HEK293 (cell line): ENCODE data around the gene LRP2BP.

ENCODE experiments used
- CTCF ChIA-PET: fragments of 350-600 bp; formaldehyde crosslinking; extraction: SDS; loops from one replicate; lab custom pipeline; 2021; ENCODE audit warnings: antibody characterized with exemption; lab: Yijun Ruan, JAX
- POLR2A ChIA-PET: fragments of 300-600 bp; formaldehyde crosslinking; extraction: SDS; loops from one replicate; lab custom pipeline; 2020; ENCODE audit warnings: antibody characterized with exemption, inconsistent platforms; lab: Yijun Ruan, JAX
- H3K27ac ChIP-seq: fragments of 200-500 bp; sonication (Bioruptor generic); 2 replicates; pipeline ENCODE4 v1.5.1; 2014; ENCODE audit warnings: low read depth, low read length, control low read depth, inconsistent platforms; ENCODE audit errors: extremely low read depth
- H3K36me3 ChIP-seq, 2 experiments: fragments of 200-500 bp in 1 of 2; sonication (Bioruptor generic) in 1 of 2; 1 replicate in 1 of 2; 2 replicates in 1 of 2; pipeline ENCODE4 v1.5.1; 2014 to 2017; ENCODE audit warnings: inconsistent platforms in 2 of 2, low read length in 2 of 2; ENCODE audit not compliant: control insufficient read depth in 2 of 2, insufficient read depth in 1 of 2
- H3K4me1 ChIP-seq: fragments of 200-500 bp; sonication (Bioruptor generic); 2 replicates; pipeline ENCODE4 v1.5.1; 2014; ENCODE audit warnings: mild to moderate bottlenecking, low read length, inconsistent platforms; ENCODE audit not compliant: control insufficient read depth, insufficient read depth
- H3K4me3 ChIP-seq: 2 replicates; pipeline ENCODE4 v1.5.1; 2011; ENCODE audit warnings: low read depth, mild to moderate bottlenecking, control low read depth, low read length, moderate library complexity
- H3K9me3 ChIP-seq: fragments of 200-500 bp; sonication (Bioruptor generic); 2 replicates; pipeline ENCODE4 v1.5.1; 2014; ENCODE audit warnings: low read depth, low read length, inconsistent platforms; ENCODE audit not compliant: control insufficient read depth, insufficient read depth
- ATF2 ChIP-seq: fragments of 450-650 bp; formaldehyde crosslinking; IDR thresholded peaks from 2 replicates; pipeline ENCODE4 v1.5.1; 2016; ENCODE audit warnings: missing biosample characterization, missing genetic modification characterization, low read depth
- FEZF1 ChIP-seq: fragments of 450-650 bp; formaldehyde crosslinking; IDR thresholded peaks from 2 replicates; pipeline ENCODE4 v1.5.1; 2016; ENCODE audit warnings: missing biosample characterization, missing genetic modification characterization
- INSM2 ChIP-seq: fragments of 450-650 bp; formaldehyde crosslinking; IDR thresholded peaks from 2 replicates; pipeline ENCODE4 v1.5.1; 2016; ENCODE audit warnings: missing biosample characterization, missing genetic modification characterization
- KLF9 ChIP-seq: fragments of 450-650 bp; formaldehyde crosslinking; IDR thresholded peaks from 2 replicates; pipeline ENCODE4 v1.5.1; 2016; ENCODE audit warnings: missing biosample characterization, missing genetic modification characterization, low read depth
- ZNF202 ChIP-seq: fragments of 450-650 bp; formaldehyde crosslinking; IDR thresholded peaks from 2 replicates; pipeline ENCODE4 v1.5.1; 2016; ENCODE audit warnings: missing biosample characterization, missing genetic modification characterization, borderline replicate concordance
- ZNF350 ChIP-seq: fragments of 450-650 bp; formaldehyde crosslinking; IDR thresholded peaks from 2 replicates; pipeline ENCODE4 v1.5.0; 2017; ENCODE audit warnings: missing biosample characterization, mild to moderate bottlenecking, missing genetic modification characterization
- ZNF404 ChIP-seq: fragments of 450-650 bp; formaldehyde crosslinking; IDR thresholded peaks from 2 replicates; pipeline ENCODE4 v1.5.1; 2017; ENCODE audit warnings: missing biosample characterization, missing genetic modification characterization
- ZNF416 ChIP-seq: fragments of 450-650 bp; formaldehyde crosslinking; IDR thresholded peaks from 2 replicates; pipeline ENCODE4 v1.5.1; 2016; ENCODE audit warnings: missing biosample characterization, missing genetic modification characterization
- ZNF670 ChIP-seq: fragments of 450-650 bp; formaldehyde crosslinking; IDR thresholded peaks from 2 replicates; pipeline ENCODE4 v1.5.1; 2016; ENCODE audit warnings: missing biosample characterization, missing genetic modification characterization, low read depth
- ZNF785 ChIP-seq: fragments of 450-650 bp; formaldehyde crosslinking; IDR thresholded peaks from 2 replicates; pipeline ENCODE4 v1.5.1; 2016; ENCODE audit warnings: missing biosample characterization, missing genetic modification characterization
- ZNF792 ChIP-seq: fragments of 450-650 bp; formaldehyde crosslinking; IDR thresholded peaks from 2 replicates; pipeline ENCODE4 v1.5.1; 2016; ENCODE audit warnings: missing biosample characterization, missing genetic modification characterization
- ZSCAN30 ChIP-seq: fragments of 450-650 bp; IDR thresholded peaks from 2 replicates; pipeline ENCODE4 v1.5.1; 2018; ENCODE audit warnings: missing biosample characterization, mild to moderate bottlenecking, missing genetic modification characterization, moderate library complexity
- TF ChIP-seq, protein P1 (sequence below): fragments of 450-650 bp; formaldehyde crosslinking; IDR thresholded peaks from 2 replicates; pipeline ENCODE4 v1.5.1; 2017; ENCODE audit warnings: missing biosample characterization, missing genetic modification characterization
- TF ChIP-seq, protein P2 (sequence below): fragments of 450-650 bp; formaldehyde crosslinking; IDR thresholded peaks from 2 replicates; pipeline ENCODE4 v1.5.1; 2016; ENCODE audit warnings: missing biosample characterization, missing genetic modification characterization
- TF ChIP-seq, protein P3 (sequence below): fragments of 450-650 bp; formaldehyde crosslinking; IDR thresholded peaks from 2 replicates; pipeline ENCODE4 v1.5.1; 2016; ENCODE audit warnings: missing biosample characterization, missing genetic modification characterization

The LRP2BP gene

DNA sequence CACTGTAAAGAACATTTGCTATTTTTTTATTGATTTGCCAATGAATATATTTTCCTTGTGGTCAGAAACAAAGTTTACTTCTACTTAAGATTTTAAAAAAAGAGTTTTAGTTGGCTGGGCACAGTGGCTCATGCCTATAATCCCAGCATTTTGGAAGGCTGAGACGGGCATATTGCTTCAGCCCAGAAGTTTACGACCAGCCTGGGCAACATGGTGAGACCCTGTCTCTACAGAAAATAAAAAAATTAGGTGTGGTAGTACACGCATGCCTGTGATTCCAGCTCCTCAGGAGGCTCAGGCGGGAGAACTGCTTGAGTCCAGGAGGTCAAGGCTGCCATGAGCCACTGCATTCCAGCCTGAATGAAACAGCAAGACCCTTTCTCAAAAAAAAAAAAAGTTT, 36.8 kb downstream of the LRP2BP start:
- POLR2A ChIA-PET = no interaction called here
- peaks cover 4% of the 10 kb centered on the region; the same call in 1 of the 2 replicates for H3K4me1 ChIP-seq
- H3K4me3 ChIP-seq = no peak overlapping the region
- no peak for TF ChIP-seq ZNF785 (tag by site-specific recombination)
- no peak for TF ChIP-seq ZNF670 (tag by site-specific recombination)
- no peak for TF ChIP-seq ATF2 (tag by site-specific recombination)
- TF ChIP-seq FEZF1 (tag by site-specific recombination) = no peak
- TF ChIP-seq KLF9 (tag by site-specific recombination) = no peak
- TF ChIP-seq ZNF792 (tag by site-specific recombination) = no peak
- TF ChIP-seq, all 188 proteins: peak for 0
- Histone ChIP-seq H3K36me3 (peaks cover 0 to 44% of the 10 kb centered on the region in 2 experiments), H3K27ac (no peak overlapping the region), H3K9me3 (no peaks in the 10 kb centered on the region)
- CTCF ChIA-PET = no interaction called here

DNA sequence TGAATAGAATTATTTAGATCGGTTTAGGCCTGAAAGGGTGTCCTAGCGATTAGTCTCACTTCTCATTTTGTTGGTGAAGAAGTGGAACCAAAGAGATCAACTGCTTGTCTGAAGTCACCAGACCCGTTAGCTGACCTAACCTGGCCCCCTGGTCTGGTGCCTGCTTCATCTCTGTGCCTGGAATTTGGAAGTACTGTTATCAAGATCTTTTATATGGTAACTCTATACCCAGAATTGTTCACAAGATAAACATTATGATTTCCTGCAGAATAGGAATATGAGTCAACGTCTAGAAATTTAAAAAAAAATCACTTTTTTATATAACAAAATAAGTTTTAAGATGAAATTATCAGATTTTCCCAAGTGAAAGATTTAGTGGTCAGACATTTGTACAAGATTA, 37.2 kb downstream of the LRP2BP start:
- Histone ChIP-seq H3K4me1 (peaks cover 4% of the 10 kb centered on the region; the same call in 1 of the 2 replicates), H3K27ac (no peak overlapping the region), H3K4me3 (no peak overlapping the region), H3K9me3 (no peaks in the 10 kb centered on the region), H3K36me3 (peaks cover 0 to 47% of the 10 kb centered on the region in 2 experiments)
- TF ChIP-seq ZNF404 (tag by site-specific recombination) (no peak), ZSCAN30 (tag by site-specific recombination) (no peak), ZNF202 (tag by site-specific recombination) (no peak), ZNF416 (tag by site-specific recombination) (no peak), ZNF350 (tag by site-specific recombination) (no peak), INSM2 (tag by site-specific recombination) (no peak)
- TF ChIP-seq, protein P1, sequence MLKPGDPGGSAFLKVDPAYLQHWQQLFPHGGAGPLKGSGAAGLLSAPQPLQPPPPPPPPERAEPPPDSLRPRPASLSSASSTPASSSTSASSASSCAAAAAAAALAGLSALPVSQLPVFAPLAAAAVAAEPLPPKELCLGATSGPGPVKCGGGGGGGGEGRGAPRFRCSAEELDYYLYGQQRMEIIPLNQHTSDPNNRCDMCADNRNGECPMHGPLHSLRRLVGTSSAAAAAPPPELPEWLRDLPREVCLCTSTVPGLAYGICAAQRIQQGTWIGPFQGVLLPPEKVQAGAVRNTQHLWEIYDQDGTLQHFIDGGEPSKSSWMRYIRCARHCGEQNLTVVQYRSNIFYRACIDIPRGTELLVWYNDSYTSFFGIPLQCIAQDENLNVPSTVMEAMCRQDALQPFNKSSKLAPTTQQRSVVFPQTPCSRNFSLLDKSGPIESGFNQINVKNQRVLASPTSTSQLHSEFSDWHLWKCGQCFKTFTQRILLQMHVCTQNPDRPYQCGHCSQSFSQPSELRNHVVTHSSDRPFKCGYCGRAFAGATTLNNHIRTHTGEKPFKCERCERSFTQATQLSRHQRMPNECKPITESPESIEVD (tag by site-specific recombination) = 0 out of 2 replicates have a peak, but pooled peaks have one; percentile 21
- TF ChIP-seq, protein P2, sequence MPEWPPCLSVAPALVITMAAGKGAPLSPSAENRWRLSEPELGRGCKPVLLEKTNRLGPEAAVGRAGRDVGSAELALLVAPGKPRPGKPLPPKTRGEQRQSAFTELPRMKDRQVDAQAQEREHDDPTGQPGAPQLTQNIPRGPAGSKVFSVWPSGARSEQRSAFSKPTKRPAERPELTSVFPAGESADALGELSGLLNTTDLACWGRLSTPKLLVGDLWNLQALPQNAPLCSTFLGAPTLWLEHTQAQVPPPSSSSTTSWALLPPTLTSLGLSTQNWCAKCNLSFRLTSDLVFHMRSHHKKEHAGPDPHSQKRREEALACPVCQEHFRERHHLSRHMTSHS = no peak
- TF ChIP-seq, protein P3, sequence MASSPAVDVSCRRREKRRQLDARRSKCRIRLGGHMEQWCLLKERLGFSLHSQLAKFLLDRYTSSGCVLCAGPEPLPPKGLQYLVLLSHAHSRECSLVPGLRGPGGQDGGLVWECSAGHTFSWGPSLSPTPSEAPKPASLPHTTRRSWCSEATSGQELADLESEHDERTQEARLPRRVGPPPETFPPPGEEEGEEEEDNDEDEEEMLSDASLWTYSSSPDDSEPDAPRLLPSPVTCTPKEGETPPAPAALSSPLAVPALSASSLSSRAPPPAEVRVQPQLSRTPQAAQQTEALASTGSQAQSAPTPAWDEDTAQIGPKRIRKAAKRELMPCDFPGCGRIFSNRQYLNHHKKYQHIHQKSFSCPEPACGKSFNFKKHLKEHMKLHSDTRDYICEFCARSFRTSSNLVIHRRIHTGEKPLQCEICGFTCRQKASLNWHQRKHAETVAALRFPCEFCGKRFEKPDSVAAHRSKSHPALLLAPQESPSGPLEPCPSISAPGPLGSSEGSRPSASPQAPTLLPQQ = no peak
- ChIA-PET POLR2A (no interaction called here), CTCF (interaction anchor here (0.7 kb wide), 1 partner anchor 80 kb away, joined by 3 read pairs; no protein-coding TSS in a partner anchor)
